T-cell (primary cell): Measurements from ENCODE around the gene SLC22A3. TPM values are rescaled to one million over a fixed set of nuclear protein-coding genes. Genes with fewer than 3 reads are reported as not detected.

Experiments used
- ATAC-seq, 4 experiments: fragments of 200-7000 bp in 3 of 4; fragments of 150-1000 bp in 1 of 4; cut with Tn5 transposase; replicated peaks in 1 of 4; 1 replicate in 3 of 4; 2 replicates in 1 of 4; pipeline ENCODE4 v1.10.0; 2021; ENCODE audit warnings: moderate library complexity in 3 of 4, mild to moderate bottlenecking in 2 of 4, moderate number of reproducible peaks in 1 of 4
- CTCF ChIA-PET, 2 donors: fragments of 300-600 bp; sonication (Branson Sonifier 250); formaldehyde crosslinking; loops; one replicate each; lab custom pipeline; 2022; ENCODE audit warnings: antibody characterized with exemption in 2 of 2; lab: Charles Lee
- POLR2A ChIA-PET, 2 donors: fragments of 300-600 bp; sonication (Branson Sonifier 250); formaldehyde crosslinking; loops; one replicate each; lab custom pipeline; 2022; ENCODE audit warnings: antibody characterized with exemption in 2 of 2; lab: Charles Lee
- DNase-seq, 35 experiments: peaks; one replicate each; pipeline versions ENCODE4 v3.0.0 to v3.0.0-alpha.2; 2013 to 2023
- H3K27ac ChIP-seq: one replicate; pipeline ENCODE4 v1.5.1; 2013; ENCODE audit warnings: low read length
- H3K27me3 ChIP-seq, 2 experiments: replicated peaks in 1 of 2; 1 replicate in 1 of 2; 2 replicates in 1 of 2; pipeline versions ENCODE4 v1.6.1 to v1.7.0; 2013; ENCODE audit warnings: low read length in 1 of 2, mixed read lengths in 1 of 2; ENCODE audit not compliant: control insufficient read depth in 2 of 2, insufficient read depth in 2 of 2; ENCODE audit errors: extremely low read depth in 1 of 2
- H3K36me3 ChIP-seq, 2 donors: 1 replicate in 1 of 2; 2 replicates in 1 of 2; pipeline versions ENCODE4 v1.6.1 to v1.7.0; 2013; ENCODE audit warnings: low read length in 1 of 2; ENCODE audit not compliant: control insufficient read depth in 2 of 2, insufficient read depth in 1 of 2; ENCODE audit errors: extremely low read depth in 1 of 2
- H3K4me1 ChIP-seq, 2 experiments: 1 replicate in 1 of 2; 2 replicates in 1 of 2; pipeline versions ENCODE4 v1.6.1 to v1.7.0; 2013; ENCODE audit warnings: low read length in 2 of 2, mixed read lengths in 1 of 2; ENCODE audit not compliant: insufficient read depth in 2 of 2, control insufficient read depth in 1 of 2; ENCODE audit errors: extremely low read depth in 1 of 2
- H3K4me3 ChIP-seq, 2 donors: 1 replicate in 1 of 2; 2 replicates in 1 of 2; pipeline versions ENCODE4 v1.5.1 to v1.7.0; 2013; ENCODE audit warnings: mild to moderate bottlenecking in 2 of 2, low read length in 1 of 2, moderate library complexity in 1 of 2; ENCODE audit not compliant: control insufficient read depth in 1 of 2; ENCODE audit errors: extremely low read depth in 1 of 2
- H3K9me3 ChIP-seq: 2 replicates; pipeline ENCODE4 v1.7.0; 2013
- H3K27ac Mint-ChIP-seq, 2 donors: one replicate each; pipeline ENCODE4 v1.8.0; 2020 to 2021; ENCODE audit warnings: mild to moderate bottlenecking in 2 of 2, mixed read lengths in 2 of 2
- H3K27me3 Mint-ChIP-seq, 2 donors: one replicate each; pipeline ENCODE4 v1.8.0; 2021 to 2022; ENCODE audit warnings: mixed read lengths in 2 of 2
- H3K36me3 Mint-ChIP-seq: one replicate; pipeline ENCODE4 v1.8.0; 2021; ENCODE audit warnings: mixed read lengths
- H3K4me1 Mint-ChIP-seq, 3 donors: one replicate each; pipeline ENCODE4 v1.8.0; 2020 to 2022; ENCODE audit warnings: mixed read lengths in 3 of 3, mild to moderate bottlenecking in 1 of 3
- H3K4me3 Mint-ChIP-seq, 3 donors: one replicate each; pipeline ENCODE4 v1.8.0; 2020 to 2022; ENCODE audit warnings: mild to moderate bottlenecking in 3 of 3, mixed read lengths in 3 of 3, moderate library complexity in 3 of 3
- H3K9me3 Mint-ChIP-seq, 3 donors: one replicate each; pipeline ENCODE4 v1.8.0; 2020 to 2022; ENCODE audit warnings: mixed read lengths in 3 of 3
- WGBS: methylation state at CpG from one replicate; pipeline ENCODE4 v1.1.5; 2013; ENCODE audit warnings: missing lambda C conversion rate; ENCODE audit not compliant: insufficient coverage; 5-methylcytosine and 5-hydroxymethylcytosine counted together
- total RNA-seq, 35 experiments: library from RNA in 6 of 35; stranded (reverse) in 6 of 35; fragments of 120-200 nt in 1 of 35; gene quantifications; one replicate each; pipeline versions ENCODE4 v1.2.1 to v1.2.4 and lab custom pipeline; 2013 to 2026

Gene SLC22A3
- total RNA-seq, 5 donors from 2014 or later (not counting 1 experiment from before 2014, with no cell fraction given) = 0.13 to 0.29 (median 0.21) TPM; not detected in 1

- Mint-ChIP-seq H3K4me1 (no peaks in the 10 kb centered on the region), H3K27me3 (peaks cover 15 to 40% of the 10 kb centered on the region in 2 donors), H3K36me3 (no peaks in the 10 kb centered on the region), H3K4me3 (no peak overlapping the region), H3K27ac (no peak overlapping the region), H3K9me3 (peaks cover 0 to 12% (median 0%) of the 10 kb centered on the region in 3 donors)
- CTCF ChIA-PET = no interaction called here
- ATAC-seq (no peak), DNase-seq (no peak)
- WGBS = 100% methylated on average over 1 of the region's 2 CpGs
- peaks cover 0 to 13% of the 10 kb centered on the region in 2 experiments for H3K27me3 ChIP-seq
- H3K27ac ChIP-seq = no peak overlapping the region
- H3K4me1 ChIP-seq = no peaks in the 10 kb centered on the region
- POLR2A ChIA-PET = no interaction called here
- no peak overlapping the region for H3K4me3 ChIP-seq
- H3K36me3 ChIP-seq = no peaks in the 10 kb centered on the region
- H3K9me3 ChIP-seq = no peaks in the 10 kb centered on the region
Observed at GRCh38 chr6:160375561-160375949, 27.4 kb downstream of the SLC22A3 start.

- Histone ChIP-seq H3K27me3 (peaks cover 0 to 13% of the 10 kb centered on the region in 2 experiments), H3K27ac (no peak overlapping the region), H3K36me3 (no peaks in the 10 kb centered on the region), H3K4me1 (no peaks in the 10 kb centered on the region), H3K4me3 (no peak overlapping the region), H3K9me3 (no peaks in the 10 kb centered on the region)
- Mint-ChIP-seq H3K27me3 (peaks cover 15 to 40% of the 10 kb centered on the region in 2 donors), H3K9me3 (peaks cover 0 to 9% (median 0%) of the 10 kb centered on the region in 3 donors), H3K4me1 (no peaks in the 10 kb centered on the region), H3K36me3 (no peaks in the 10 kb centered on the region), H3K4me3 (no peak overlapping the region), H3K27ac (no peak overlapping the region)
- no CpG with 5 or more reads among the region's 2 CpGs for WGBS
- POLR2A ChIA-PET = no interaction called here
- DNase-seq (no peak), ATAC-seq (no peak)
- CTCF ChIA-PET = no interaction called here
Observed at GRCh38 chr6:160376445-160376844, 28.3 kb downstream of the SLC22A3 start.

GRCh38 chr6:160378218-160378617 is 30.0 kb downstream of the SLC22A3 start:
- CTCF ChIA-PET = no interaction called here
- WGBS = 100% methylated on average over 1 of the region's 5 CpGs
- ATAC-seq = no peak

GRCh38 chr6:160378882-160379281 is 30.7 kb downstream of the SLC22A3 start:
- WGBS = no CpG with 5 or more reads among the region's 4 CpGs
- no peak overlapping the region for H3K27ac Mint-ChIP-seq
- Histone ChIP-seq H3K27me3 (peaks cover 0 to 6% of the 10 kb centered on the region in 2 experiments), H3K36me3 (no peaks in the 10 kb centered on the region), H3K4me1 (no peaks in the 10 kb centered on the region), H3K4me3 (no peak overlapping the region), H3K27ac (no peak overlapping the region), H3K9me3 (peaks cover 4% of the 10 kb centered on the region)
- H3K4me3 Mint-ChIP-seq = no peak overlapping the region
- ATAC-seq = no peak
- POLR2A ChIA-PET = no interaction called here
- CTCF ChIA-PET = no interaction called here
- H3K4me1 Mint-ChIP-seq = no peaks in the 10 kb centered on the region
- H3K9me3 Mint-ChIP-seq = peaks cover 7 to 15% (median 13%) of the 10 kb centered on the region in 3 donors
- H3K36me3 Mint-ChIP-seq = no peaks in the 10 kb centered on the region
- DNase-seq = no peak
- peaks cover 8 to 20% of the 10 kb centered on the region in 2 donors for H3K27me3 Mint-ChIP-seq

More at GRCh38 chr6:160378218-160378617, 30.0 kb downstream of the SLC22A3 start:
- no peak overlapping the region for H3K27ac ChIP-seq
- Mint-ChIP-seq H3K27me3 (peaks cover 11 to 22% of the 10 kb centered on the region in 2 donors), H3K4me3 (no peak overlapping the region), H3K36me3 (no peaks in the 10 kb centered on the region), H3K27ac (no peak overlapping the region), H3K9me3 (peaks cover 5 to 14% (median 12%) of the 10 kb centered on the region in 3 donors), H3K4me1 (no peaks in the 10 kb centered on the region)
- no peak for DNase-seq
- POLR2A ChIA-PET = no interaction called here
- no peak overlapping the region for H3K4me3 ChIP-seq
- H3K27me3 ChIP-seq = peaks cover 0 to 11% of the 10 kb centered on the region in 2 experiments
- H3K9me3 ChIP-seq = peaks cover 4% of the 10 kb centered on the region
- no peaks in the 10 kb centered on the region for H3K4me1 ChIP-seq
- H3K36me3 ChIP-seq = no peaks in the 10 kb centered on the region

- Mint-ChIP-seq H3K4me1 (no peaks in the 10 kb centered on the region), H3K36me3 (no peaks in the 10 kb centered on the region), H3K4me3 (no peak overlapping the region), H3K27ac (no peak overlapping the region), H3K9me3 (peaks cover 7 to 15% (median 13%) of the 10 kb centered on the region in 3 donors), H3K27me3 (peaks cover 7 to 16% of the 10 kb centered on the region in 2 donors)
- Histone ChIP-seq H3K4me3 (no peak overlapping the region), H3K27ac (no peak overlapping the region), H3K27me3 (peaks cover 0 to 2% of the 10 kb centered on the region in 2 experiments), H3K9me3 (peaks cover 4% of the 10 kb centered on the region), H3K36me3 (no peaks in the 10 kb centered on the region), H3K4me1 (no peaks in the 10 kb centered on the region)
- ATAC-seq = no peak
- POLR2A ChIA-PET = no interaction called here
- DNase-seq = no peak
- CTCF ChIA-PET = no interaction called here
Observed at GRCh38 chr6:160379466-160379865, 31.3 kb downstream of the SLC22A3 start.

- H3K9me3 ChIP-seq = peaks cover 4% of the 10 kb centered on the region
- POLR2A ChIA-PET = no interaction called here
Observed at GRCh38 chr6:160382946-160383345, 34.8 kb downstream of the SLC22A3 start.

More at GRCh38 chr6:160382946-160383345, 34.8 kb downstream of the SLC22A3 start:
- H3K27ac ChIP-seq = no peak overlapping the region
- Mint-ChIP-seq H3K9me3 (peaks cover 11 to 15% (median 13%) of the 10 kb centered on the region in 3 donors), H3K27ac (no peak overlapping the region), H3K36me3 (no peaks in the 10 kb centered on the region), H3K4me3 (no peak overlapping the region), H3K4me1 (no peaks in the 10 kb centered on the region), H3K27me3 (peaks cover 3 to 25% of the 10 kb centered on the region in 2 donors)
- no peak overlapping the region for H3K4me3 ChIP-seq
- CTCF ChIA-PET = no interaction called here
- H3K4me1 ChIP-seq = no peaks in the 10 kb centered on the region
- no peaks in the 10 kb centered on the region for H3K36me3 ChIP-seq
- ATAC-seq = no peak
- H3K27me3 ChIP-seq = peaks cover 0 to 4% of the 10 kb centered on the region in 2 experiments
- DNase-seq = no peak
- no CpG with 5 or more reads among the region's 1 CpG for WGBS
